GM06990 (cell line): ENCODE results near the gene KRTAP9-2.
"Not testable (repeated sequence)": the region's sequence is repeated elsewhere in the genome, so short reads cannot be mapped to it uniquely, and the experiment has no call there.

ENCODE experiments used
- DNase-seq: peaks from one replicate; pipeline ENCODE4 v3.0.0-alpha.2; 2011; ENCODE audit not compliant: insufficient read length; ENCODE audit errors: extremely low read depth
- H3K27me3 ChIP-seq: replicated peaks from 2 replicates; pipeline ENCODE4 v1.6.0; 2011; ENCODE audit warnings: low read length; ENCODE audit not compliant: control insufficient read depth, insufficient read depth
- H3K36me3 ChIP-seq: 2 replicates; pipeline ENCODE4 v1.5.1; 2011; ENCODE audit warnings: low read length; ENCODE audit not compliant: control insufficient read depth, insufficient read depth
- H3K4me3 ChIP-seq: replicated peaks from 2 replicates; pipeline ENCODE4 v1.5.1; 2011; ENCODE audit warnings: low read depth, mild to moderate bottlenecking, control low read depth, low read length
- CTCF ChIP-seq: IDR thresholded peaks from 2 replicates; pipeline ENCODE4 v1.5.1; 2011; ENCODE audit warnings: low read length, control low read depth, mild to moderate bottlenecking, inconsistent platforms; ENCODE audit not compliant: insufficient read depth, poor library complexity, severe bottlenecking

The KRTAP9-2 gene

GRCh38 chr17:41226051-41226450 lies 397 bp upstream of the KRTAP9-2 start:
- H3K4me3 ChIP-seq, result no peak overlapping the region
- no peak for DNase-seq
- TF ChIP-seq CTCF, result no peak
- H3K36me3 ChIP-seq, result no peaks in the 10 kb centered on the region
- H3K27me3 ChIP-seq, result no peaks in the 10 kb centered on the region

GRCh38 chr17:41230094-41230493 lies 3.6 kb downstream of the KRTAP9-2 start:
- no peak for DNase-seq
- H3K36me3 ChIP-seq, result no peaks in the 10 kb centered on the region
- H3K27me3 ChIP-seq, result no peaks in the 10 kb centered on the region
- TF ChIP-seq CTCF, result no peak
- H3K4me3 ChIP-seq, result no peak overlapping the region

GRCh38 chr17:41231731-41232130 lies 5.3 kb downstream of the KRTAP9-2 start:
- no peak for DNase-seq
- no peak overlapping the region for H3K4me3 ChIP-seq
- H3K27me3 ChIP-seq, result no peaks in the 10 kb centered on the region
- TF ChIP-seq CTCF, result no peak
- H3K36me3 ChIP-seq, result no peaks in the 10 kb centered on the region

GRCh38 chr17:41232399-41233105 lies 6.1 kb downstream of the KRTAP9-2 start, which contains the start of gene KRTAP9-3:
KRTAP9-3 (plus strand) TSS chr17:41232449; CDS start chr17:41232502, 53 bp downstream.
- DNase-seq, H3K27me3 ChIP-seq, H3K36me3 ChIP-seq, H3K4me3 ChIP-seq: not testable (repeated sequence)

GRCh38 chr17:41237116-41237515 lies 10.7 kb downstream of the KRTAP9-2 start:
- not testable (repeated sequence) for H3K4me3 ChIP-seq, H3K27me3 ChIP-seq, DNase-seq, H3K36me3 ChIP-seq

GRCh38 chr17:41237949-41238437 lies 11.5 kb downstream of the KRTAP9-2 start, which contains the start of gene KRTAP9-8:
KRTAP9-8 (plus strand) TSS chr17:41237999; CDS start chr17:41238052, 53 bp downstream.
- not testable (repeated sequence) for H3K4me3 ChIP-seq, DNase-seq, H3K36me3 ChIP-seq, H3K27me3 ChIP-seq

GRCh38 chr17:41246995-41247787 lies 20.7 kb downstream of the KRTAP9-2 start:
- H3K36me3 ChIP-seq, H3K27me3 ChIP-seq, H3K4me3 ChIP-seq, DNase-seq: not testable (repeated sequence)

GRCh38 chr17:41249637-41250240 lies 23.3 kb downstream of the KRTAP9-2 start, which contains the start of gene KRTAP9-4:
KRTAP9-4 (plus strand) TSS chr17:41249687; CDS start chr17:41249721, 34 bp downstream.
- H3K4me3 ChIP-seq, H3K27me3 ChIP-seq, DNase-seq, H3K36me3 ChIP-seq: not testable (repeated sequence)
